K562 (cell line): Measurements from ENCODE around the gene ANAPC5. TPM values are rescaled to one million over a fixed set of nuclear protein-coding genes. Genes with fewer than 3 reads are reported as not detected.
A peak's percentile ranks its signal among the peaks of the same experiment; 100 is the strongest.

Experiments used
- ATF7 ChIP-seq: fragments of 450-650 bp; IDR thresholded peaks from 2 replicates; pipeline ENCODE4 v1.7.1; 2014; ENCODE audit warnings: mild to moderate bottlenecking, moderate library complexity
- BHLHE40 ChIP-seq: IDR thresholded peaks from 2 replicates; pipeline ENCODE4 v1.6.1; 2011; ENCODE audit warnings: low read length, improper control_type of control experiment
- ETV6 ChIP-seq, 3 experiments: fragments of 150-350 bp in 1 of 3; sonication (generic) in 1 of 3; formaldehyde crosslinking in 1 of 3; IDR thresholded peaks; 2 replicates each; pipeline versions ENCODE4 v1.6.1 to v1.8.0; 2014 to 2022; ENCODE audit warnings: borderline replicate concordance in 2 of 3, low read depth in 2 of 3, antibody characterized with exemption in 1 of 3, low read length in 1 of 3, mild to moderate bottlenecking in 1 of 3, missing genetic modification reagents in 1 of 3
- GMEB1 ChIP-seq: fragments of 250-450 bp; sonication (Bioruptor Pico); IDR thresholded peaks from 2 replicates; pipeline ENCODE4 v1.4.0; 2020; ENCODE audit warnings: mild to moderate bottlenecking
- MEF2A ChIP-seq: IDR thresholded peaks from 2 replicates; pipeline ENCODE4 v1.6.1; 2011; ENCODE audit warnings: low read depth, mild to moderate bottlenecking, low read length, moderate library complexity; ENCODE audit not compliant: control insufficient read depth
- MEF2D ChIP-seq: conservative IDR thresholded peaks from 2 replicates; pipeline ENCODE4 v1.6.1; 2016; ENCODE audit warnings: low read depth, missing genetic modification characterization, missing compliant biosample characterization
- POLR2B ChIP-seq: fragments of 450-650 bp; IDR thresholded peaks from 2 replicates; pipeline ENCODE4 v1.6.1; 2018; ENCODE audit warnings: low read depth; ENCODE audit not compliant: partially characterized antibody
- SREBF1 ChIP-seq: fragments of 150-350 bp; IDR thresholded peaks from 2 replicates; pipeline ENCODE4 v1.6.1; 2014; ENCODE audit warnings: antibody characterized with exemption, low read depth, low read length, borderline replicate concordance
- TAF7 ChIP-seq: fragments of 450-650 bp; IDR thresholded peaks from 2 replicates; pipeline ENCODE4 v1.6.1; 2016; ENCODE audit warnings: missing genetic modification characterization, missing compliant biosample characterization
- TCFL5 ChIP-seq: fragments of 250-450 bp; sonication (Bioruptor Pico); conservative IDR thresholded peaks from 2 replicates; pipeline ENCODE4 v1.6.1; 2021; ENCODE audit warnings: mild to moderate bottlenecking, moderate library complexity, matching md5 sums
- ZNF165 ChIP-seq: fragments of 250-450 bp; sonication (Bioruptor Pico); IDR thresholded peaks from 2 replicates; pipeline ENCODE4 v1.4.0; 2020; ENCODE audit warnings: borderline replicate concordance
- ZNF639 ChIP-seq, 2 experiments: fragments of 200-800 bp in 1 of 2; sonication (Bioruptor generic) in 1 of 2; sonication (generic) in 1 of 2; formaldehyde crosslinking in 1 of 2; IDR thresholded peaks in 1 of 2; conservative IDR thresholded peaks in 1 of 2; 2 replicates each; pipeline versions ENCODE4 v1.5.0 to v1.6.1; 2016 to 2020; ENCODE audit warnings: missing compliant biosample characterization in 1 of 2, missing genetic modification characterization in 1 of 2, missing genetic modification reagents in 1 of 2
- polyA plus RNA-seq, 8 experiments: library from polyadenylated mRNA; depleted of rRNA in 4 of 8; stranded (reverse) in 5 of 8; unstranded in 3 of 8; fragments of >200 nt; fragmentation: Nextera tagmentation in 2 of 8; fragmentation: Illumina TruSeq in 1 of 8; extraction: Ambion mirVana in 2 of 8; extraction: Trizol in 1 of 8; gene quantifications; 2 replicates each; pipeline versions ENCODE4 v1.2.1 to v1.2.3, GENCODE V29; 2011 to 2014; ENCODE audit warnings: inconsistent platforms in 1 of 8, missing spikeins in 1 of 8
- total RNA-seq, 7 experiments: library from RNA; depleted of rRNA in 6 of 7; stranded (reverse); fragments of >200 nt in 6 of 7; fragmentation: Illumina TruSeq in 2 of 7; extraction: Trizol in 2 of 7; gene quantifications; 2 replicates each; pipeline versions ENCODE4 v1.2.1 to v1.2.3, GENCODE V29; 2011 to 2021; ENCODE audit warnings: low replicate concordance in 1 of 7

The ANAPC5 gene
- total and polyA plus RNA-seq, 9 of the 15 experiments (the other 6 are each of a cell fraction or from before 2014, with no cell fraction given): 136 to 315 (median 197) TPM

DNA sequence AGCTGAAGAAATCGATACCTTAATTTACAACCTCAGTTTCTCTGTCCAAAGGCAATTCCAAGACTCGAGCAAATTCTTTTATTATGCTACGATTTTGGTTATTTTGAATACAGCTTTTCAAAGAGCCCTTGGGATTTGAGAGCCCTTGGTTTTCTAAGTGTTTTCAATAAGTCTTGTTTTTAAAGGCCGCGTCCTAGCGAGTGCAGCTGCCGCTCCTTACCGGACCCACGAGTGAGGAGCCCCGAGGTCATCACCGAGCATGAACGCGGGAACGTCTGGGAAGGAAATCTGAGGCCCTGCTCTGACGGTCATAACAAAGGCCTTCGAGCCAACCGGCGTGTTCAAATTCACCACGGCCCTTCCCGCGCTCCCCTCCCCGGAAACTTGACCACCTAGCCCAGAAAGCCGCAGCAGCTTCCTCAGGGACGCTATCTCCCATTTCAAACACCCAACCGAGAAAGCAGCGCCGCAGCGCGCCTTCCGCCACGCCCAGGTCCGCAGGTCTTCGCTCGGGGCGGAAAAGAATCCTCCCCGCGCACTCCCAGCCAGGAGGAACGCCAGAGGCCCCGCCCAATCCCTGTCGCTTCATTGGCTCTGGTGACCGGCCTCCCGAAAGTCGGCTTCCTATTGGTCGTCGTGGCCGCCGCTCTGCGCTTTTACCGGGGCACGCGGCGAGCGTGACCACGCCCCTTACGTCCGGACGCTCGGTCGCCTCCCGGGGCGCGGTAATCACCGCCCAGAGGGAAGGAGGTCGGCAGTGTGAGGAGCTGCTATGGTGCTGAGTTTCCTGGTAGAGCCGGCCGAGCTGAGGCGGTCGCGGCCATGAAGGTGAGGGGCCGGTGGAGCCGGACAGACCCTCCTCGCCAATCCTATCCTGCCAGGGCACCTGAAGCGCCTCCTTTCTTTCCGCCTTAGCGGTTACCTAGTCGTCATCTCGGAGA lies 47.5 kb upstream of the ANAPC5 start, which contains the start of gene RNF34 (continued):
- TF ChIP-seq TAF7 (tag) (peak; percentile 89), SREBF1 (no peak), ZNF165 (CRISPR knock-in tag) (0 out of 2 replicates have a peak, but pooled peaks have one; percentile 42), MEF2A (no peak), ATF7 (peak; percentile 88), MEF2D (tag) (0 out of 2 replicates have a peak, but pooled peaks have one; percentile 24), BHLHE40 (peak; percentile 85), ZNF639 (CRISPR knock-in tag; conservative IDR thresholded peaks at IDR 0.05 in 1 of 2, IDR thresholded peaks at IDR 0.05 in 1 of 2) (peak in 1 of 2 experiments; percentile 85; a peak in 1 of 4 replicates), GMEB1 (CRISPR knock-in tag) (peak; percentile 99), POLR2B (peak; percentile 94), TCFL5 (no peak), ETV6 (IDR thresholded peaks at IDR 0.05; ENCODE audit: borderline replicate concordance in 1 of 2, low read depth in 2 of 2, low read length in 1 of 2) (no peak), ETV6 (CRISPR knock-in tag; IDR thresholded peaks at IDR 0.05; ENCODE audit: borderline replicate concordance) (0 out of 2 replicates have a peak, but pooled peaks have one; percentile 51)
